ENCODE measurements around the gene NPC1. TPM values are rescaled to one million over a fixed set of nuclear protein-coding genes. Genes with fewer than 3 reads are reported as not detected.

Gene NPC1
- total and polyA plus RNA-seq, 2 of the 8 experiments (the other 6 are each of a cell fraction or from before 2014, with no cell fraction given), result 34.1 to 39.5 TPM

DNA sequence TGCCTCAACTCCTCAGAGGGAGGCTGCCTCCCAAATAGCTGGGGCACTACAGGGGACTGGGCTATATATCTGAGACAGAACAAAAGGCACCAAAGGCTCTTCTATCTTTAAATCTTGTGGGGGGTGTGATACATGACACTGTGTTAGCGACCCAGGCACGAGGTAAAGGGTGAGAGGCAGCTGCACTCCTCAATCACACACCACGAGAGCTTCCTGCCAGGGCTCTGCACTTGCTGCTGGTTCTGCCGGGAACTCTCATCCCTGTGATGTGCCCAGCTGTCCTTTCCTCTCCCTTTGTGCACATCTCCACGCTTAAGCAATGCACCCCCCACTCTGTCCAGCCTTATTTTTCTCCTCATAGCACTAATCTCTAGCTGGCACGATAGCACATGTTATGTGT lies 32.4 kb downstream of the NPC1 start (continued):
- TF ChIP-seq, protein P1, sequence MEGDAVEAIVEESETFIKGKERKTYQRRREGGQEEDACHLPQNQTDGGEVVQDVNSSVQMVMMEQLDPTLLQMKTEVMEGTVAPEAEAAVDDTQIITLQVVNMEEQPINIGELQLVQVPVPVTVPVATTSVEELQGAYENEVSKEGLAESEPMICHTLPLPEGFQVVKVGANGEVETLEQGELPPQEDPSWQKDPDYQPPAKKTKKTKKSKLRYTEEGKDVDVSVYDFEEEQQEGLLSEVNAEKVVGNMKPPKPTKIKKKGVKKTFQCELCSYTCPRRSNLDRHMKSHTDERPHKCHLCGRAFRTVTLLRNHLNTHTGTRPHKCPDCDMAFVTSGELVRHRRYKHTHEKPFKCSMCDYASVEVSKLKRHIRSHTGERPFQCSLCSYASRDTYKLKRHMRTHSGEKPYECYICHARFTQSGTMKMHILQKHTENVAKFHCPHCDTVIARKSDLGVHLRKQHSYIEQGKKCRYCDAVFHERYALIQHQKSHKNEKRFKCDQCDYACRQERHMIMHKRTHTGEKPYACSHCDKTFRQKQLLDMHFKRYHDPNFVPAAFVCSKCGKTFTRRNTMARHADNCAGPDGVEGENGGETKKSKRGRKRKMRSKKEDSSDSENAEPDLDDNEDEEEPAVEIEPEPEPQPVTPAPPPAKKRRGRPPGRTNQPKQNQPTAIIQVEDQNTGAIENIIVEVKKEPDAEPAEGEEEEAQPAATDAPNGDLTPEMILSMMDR (IDR thresholded peaks at IDR 0.05; ENCODE audit: control extremely low read depth in 1 of 3, insufficient read depth in 1 of 3, low read depth in 1 of 3, low read length in 3 of 3), result no peak

Measured in H1 (cell line).